ENCODE measurements around the gene CTDSPL.

DNA sequence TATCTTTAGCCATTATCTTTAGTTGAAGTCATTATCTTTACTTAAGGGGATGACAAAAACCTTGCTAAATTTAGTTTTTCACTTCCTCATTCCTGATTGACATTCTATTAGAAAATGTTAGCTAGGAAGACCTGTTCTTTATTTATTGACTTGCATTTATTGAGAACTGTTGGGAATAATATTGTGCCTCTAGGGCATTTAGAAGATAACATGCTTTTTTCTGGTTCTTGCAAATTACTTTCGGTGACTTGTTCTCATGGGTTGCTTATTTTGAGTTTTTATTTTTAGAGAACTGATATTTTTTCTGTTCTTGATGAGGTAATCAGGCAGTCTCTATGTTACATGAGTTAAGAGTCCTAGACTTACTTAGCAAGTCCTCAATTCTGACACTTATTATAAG, 48.3 kb upstream of the CTDSPL start:
- no peak for TF ChIP-seq EZH2 (optimal IDR thresholded peaks at IDR 0.05; ENCODE audit: low read depth, low read length)
- TF ChIP-seq, protein P1, sequence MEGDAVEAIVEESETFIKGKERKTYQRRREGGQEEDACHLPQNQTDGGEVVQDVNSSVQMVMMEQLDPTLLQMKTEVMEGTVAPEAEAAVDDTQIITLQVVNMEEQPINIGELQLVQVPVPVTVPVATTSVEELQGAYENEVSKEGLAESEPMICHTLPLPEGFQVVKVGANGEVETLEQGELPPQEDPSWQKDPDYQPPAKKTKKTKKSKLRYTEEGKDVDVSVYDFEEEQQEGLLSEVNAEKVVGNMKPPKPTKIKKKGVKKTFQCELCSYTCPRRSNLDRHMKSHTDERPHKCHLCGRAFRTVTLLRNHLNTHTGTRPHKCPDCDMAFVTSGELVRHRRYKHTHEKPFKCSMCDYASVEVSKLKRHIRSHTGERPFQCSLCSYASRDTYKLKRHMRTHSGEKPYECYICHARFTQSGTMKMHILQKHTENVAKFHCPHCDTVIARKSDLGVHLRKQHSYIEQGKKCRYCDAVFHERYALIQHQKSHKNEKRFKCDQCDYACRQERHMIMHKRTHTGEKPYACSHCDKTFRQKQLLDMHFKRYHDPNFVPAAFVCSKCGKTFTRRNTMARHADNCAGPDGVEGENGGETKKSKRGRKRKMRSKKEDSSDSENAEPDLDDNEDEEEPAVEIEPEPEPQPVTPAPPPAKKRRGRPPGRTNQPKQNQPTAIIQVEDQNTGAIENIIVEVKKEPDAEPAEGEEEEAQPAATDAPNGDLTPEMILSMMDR (IDR thresholded peaks at IDR 0.05; ENCODE audit: low read length) = no peak
